Trophoblast cell (in vitro differentiated cells and primary cell): Measurements from ENCODE around the gene HOXC9.

ENCODE experiments used
- DNase-seq, 2 donors: peaks; one replicate each; pipeline ENCODE4 v3.0.0-alpha.2; 2016
- H2AFZ ChIP-seq: 2 replicates; pipeline ENCODE4 v1.6.1; 2013; ENCODE audit warnings: low read length, moderate library complexity, mild to moderate bottlenecking; ENCODE audit not compliant: insufficient read depth, poor library complexity
- H2AK5ac ChIP-seq: 2 replicates; pipeline ENCODE4 v1.6.1; 2013; ENCODE audit warnings: mild to moderate bottlenecking, low read length
- H2BK120ac ChIP-seq: 2 replicates; pipeline ENCODE4 v1.6.1; 2013; ENCODE audit warnings: low read length, mild to moderate bottlenecking, moderate library complexity; ENCODE audit not compliant: insufficient read depth, poor library complexity
- H2BK12ac ChIP-seq: 2 replicates; pipeline ENCODE4 v1.6.1; 2013; ENCODE audit warnings: mild to moderate bottlenecking, low read length, moderate library complexity
- H2BK5ac ChIP-seq: 2 replicates; pipeline ENCODE4 v1.6.1; 2013; ENCODE audit warnings: low read length, low read depth, moderate library complexity, mild to moderate bottlenecking; ENCODE audit not compliant: poor library complexity
- H3K14ac ChIP-seq: 2 replicates; pipeline ENCODE4 v1.6.1; 2013; ENCODE audit warnings: mild to moderate bottlenecking, low read length
- H3K18ac ChIP-seq: 2 replicates; pipeline ENCODE4 v1.6.1; 2013; ENCODE audit warnings: mild to moderate bottlenecking, low read length
- H3K23ac ChIP-seq: 2 replicates; pipeline ENCODE4 v1.6.1; 2013; ENCODE audit warnings: low read length
- H3K27ac ChIP-seq: 2 replicates; pipeline ENCODE4 v1.5.1; 2013; ENCODE audit warnings: low read depth, mild to moderate bottlenecking, inconsistent platforms, low read length, moderate library complexity
- H3K27me3 ChIP-seq: 2 replicates; pipeline ENCODE4 v1.6.1; 2013; ENCODE audit warnings: inconsistent platforms, mild to moderate bottlenecking, low read length, moderate library complexity; ENCODE audit not compliant: insufficient read depth
- H3K36me3 ChIP-seq, 2 experiments: 1 replicate in 1 of 2; 2 replicates in 1 of 2; pipeline ENCODE4 v1.6.1; 2013; ENCODE audit warnings: low read length in 2 of 2, mild to moderate bottlenecking in 2 of 2, moderate library complexity in 1 of 2; ENCODE audit not compliant: insufficient read depth in 2 of 2, control insufficient read depth in 1 of 2
- H3K4ac ChIP-seq: 2 replicates; pipeline ENCODE4 v1.6.1; 2013; ENCODE audit warnings: low read depth, mild to moderate bottlenecking, low read length, moderate library complexity
- H3K4me1 ChIP-seq, 2 experiments: 1 replicate in 1 of 2; 2 replicates in 1 of 2; pipeline ENCODE4 v1.6.1; 2013; ENCODE audit warnings: low read length in 2 of 2, mild to moderate bottlenecking in 2 of 2, moderate library complexity in 1 of 2; ENCODE audit not compliant: insufficient read depth in 2 of 2, control insufficient read depth in 1 of 2
- H3K4me2 ChIP-seq: 2 replicates; pipeline ENCODE4 v1.6.1; 2013; ENCODE audit warnings: inconsistent platforms, mild to moderate bottlenecking, low read length, moderate library complexity
- H3K4me3 ChIP-seq: 2 replicates; pipeline ENCODE4 v1.5.1; 2013; ENCODE audit warnings: mild to moderate bottlenecking, low read depth, low read length, inconsistent platforms
- H3K79me1 ChIP-seq: one replicate; pipeline ENCODE4 v1.6.1; 2013; ENCODE audit warnings: low read length
- H3K79me2 ChIP-seq: 2 replicates; pipeline ENCODE4 v1.6.1; 2013; ENCODE audit warnings: low read length, mild to moderate bottlenecking; ENCODE audit not compliant: control insufficient read depth, insufficient read depth, poor library complexity
- H3K9ac ChIP-seq: 2 replicates; pipeline ENCODE4 v1.6.1; 2013; ENCODE audit warnings: mild to moderate bottlenecking, low read length
- H3K9me3 ChIP-seq: 2 replicates; pipeline ENCODE4 v1.6.1; 2013; ENCODE audit warnings: low read depth, mild to moderate bottlenecking, control low read depth, inconsistent platforms, low read length; ENCODE audit not compliant: insufficient read depth
- H4K12ac ChIP-seq: 2 replicates; pipeline ENCODE4 v1.6.1; 2013; ENCODE audit warnings: low read depth, mild to moderate bottlenecking, low read length, moderate library complexity
- H4K8ac ChIP-seq: 2 replicates; pipeline ENCODE4 v1.6.1; 2013; ENCODE audit warnings: low read depth, mild to moderate bottlenecking, low read length, moderate library complexity
- H4K91ac ChIP-seq: one replicate; pipeline ENCODE4 v1.6.1; 2013; ENCODE audit warnings: low read depth, mild to moderate bottlenecking, low read length, moderate library complexity
- WGBS: extraction: QIAGEN DNeasy Blood & Tissue Kit; methylation state at CpG from one replicate; pipeline ENCODE4 v1.1.7; 2013; ENCODE audit warnings: missing lambda C conversion rate; ENCODE audit not compliant: insufficient read length, insufficient coverage; ENCODE audit errors: extremely low coverage; 5-methylcytosine and 5-hydroxymethylcytosine counted together

HOXC9 gene

DNA sequence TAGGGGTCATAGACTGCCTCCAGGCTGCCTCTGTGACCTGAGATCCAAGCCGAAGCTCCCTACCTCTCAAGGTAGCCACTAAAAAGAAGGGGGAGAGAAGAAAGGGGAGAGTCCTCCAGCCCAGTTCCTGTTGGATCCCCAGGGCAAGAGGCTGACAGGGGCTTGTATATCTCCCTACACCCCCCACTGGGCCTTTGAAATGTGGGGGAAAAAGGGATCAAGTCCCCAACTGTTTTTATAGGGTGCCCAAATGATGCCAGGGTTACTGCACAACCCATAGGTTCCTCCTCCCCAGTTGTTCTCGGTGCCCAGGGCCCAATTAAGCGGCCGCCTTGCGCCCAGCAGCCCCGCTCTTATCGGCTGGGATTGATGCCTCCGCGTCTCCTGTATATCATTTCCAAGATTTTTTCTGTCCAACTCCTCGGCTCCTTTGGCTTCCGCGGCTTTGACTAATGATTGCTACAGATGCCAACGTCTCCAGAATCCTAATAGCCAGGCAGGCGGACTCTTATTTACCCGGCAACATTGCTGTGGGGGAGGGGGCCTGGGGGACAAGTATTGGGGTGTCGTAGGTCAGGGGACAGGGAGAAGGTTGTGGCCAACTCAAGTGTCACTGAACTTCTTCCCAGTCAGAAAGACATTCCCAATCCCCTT, 46.0 kb downstream of the HOXC9 start:
- Histone ChIP-seq H2AFZ (no peak overlapping the region), H3K79me2 (no peaks in the 10 kb centered on the region), H4K8ac (no peak overlapping the region), H3K4me2 (no peak overlapping the region), H4K12ac (no peak overlapping the region), H2BK12ac (no peak overlapping the region), H3K79me1 (no peaks in the 10 kb centered on the region), H3K27ac (no peak overlapping the region), H3K36me3 (no peaks in the 10 kb centered on the region), H3K27me3 (peaks cover 85% of the 10 kb centered on the region), H4K91ac (no peak overlapping the region), H2BK120ac (no peak overlapping the region), H3K23ac (no peak overlapping the region), H3K9me3 (peaks cover 6% of the 10 kb centered on the region), H3K14ac (no peak overlapping the region), H3K9ac (no peak overlapping the region), H2BK5ac (no peak overlapping the region), H3K4me3 (no peak overlapping the region), H2AK5ac (no peak overlapping the region), H3K4ac (no peak overlapping the region), H3K4me1 (no peaks in the 10 kb centered on the region), H3K18ac (no peak overlapping the region)
- no CpG with 5 or more reads among the region's 16 CpGs for WGBS
- DNase-seq: no peak

DNA sequence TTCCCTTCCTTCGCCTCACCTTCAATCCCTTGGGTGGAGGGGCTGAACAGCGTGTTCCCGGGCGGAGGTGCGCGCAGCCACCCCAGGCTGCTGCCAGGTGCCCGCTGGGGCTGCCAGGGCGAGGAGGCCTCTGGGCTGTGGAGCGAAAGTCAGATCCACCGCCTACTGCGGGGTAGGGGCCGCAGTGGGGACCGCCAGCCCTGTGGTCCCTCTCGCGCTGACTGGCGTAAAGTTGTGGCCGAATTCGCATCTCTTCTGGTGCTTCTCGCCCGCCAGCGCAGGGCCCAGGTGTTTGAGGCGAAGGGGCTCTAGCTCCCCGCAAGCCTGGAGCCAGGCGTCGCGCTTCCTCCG, 46.8 kb downstream of the HOXC9 start:
- Histone ChIP-seq H2BK5ac (no peak overlapping the region), H2BK120ac (no peak overlapping the region), H3K9me3 (peaks cover 6% of the 10 kb centered on the region), H2BK12ac (no peak overlapping the region), H3K4me1 (no peaks in the 10 kb centered on the region), H3K4ac (no peak overlapping the region), H3K4me2 (no peak overlapping the region), H2AK5ac (no peak overlapping the region), H4K91ac (no peak overlapping the region), H3K4me3 (no peak overlapping the region), H3K18ac (no peak overlapping the region), H3K27ac (no peak overlapping the region), H3K79me2 (no peaks in the 10 kb centered on the region), H3K36me3 (no peaks in the 10 kb centered on the region), H3K23ac (no peak overlapping the region), H4K8ac (no peak overlapping the region), H3K9ac (no peak overlapping the region), H3K14ac (no peak overlapping the region), H3K27me3 (peaks cover 86% of the 10 kb centered on the region), H4K12ac (no peak overlapping the region), H2AFZ (no peak overlapping the region), H3K79me1 (no peaks in the 10 kb centered on the region)
- no CpG with 5 or more reads among the region's 27 CpGs for WGBS
- DNase-seq: no peak

DNA sequence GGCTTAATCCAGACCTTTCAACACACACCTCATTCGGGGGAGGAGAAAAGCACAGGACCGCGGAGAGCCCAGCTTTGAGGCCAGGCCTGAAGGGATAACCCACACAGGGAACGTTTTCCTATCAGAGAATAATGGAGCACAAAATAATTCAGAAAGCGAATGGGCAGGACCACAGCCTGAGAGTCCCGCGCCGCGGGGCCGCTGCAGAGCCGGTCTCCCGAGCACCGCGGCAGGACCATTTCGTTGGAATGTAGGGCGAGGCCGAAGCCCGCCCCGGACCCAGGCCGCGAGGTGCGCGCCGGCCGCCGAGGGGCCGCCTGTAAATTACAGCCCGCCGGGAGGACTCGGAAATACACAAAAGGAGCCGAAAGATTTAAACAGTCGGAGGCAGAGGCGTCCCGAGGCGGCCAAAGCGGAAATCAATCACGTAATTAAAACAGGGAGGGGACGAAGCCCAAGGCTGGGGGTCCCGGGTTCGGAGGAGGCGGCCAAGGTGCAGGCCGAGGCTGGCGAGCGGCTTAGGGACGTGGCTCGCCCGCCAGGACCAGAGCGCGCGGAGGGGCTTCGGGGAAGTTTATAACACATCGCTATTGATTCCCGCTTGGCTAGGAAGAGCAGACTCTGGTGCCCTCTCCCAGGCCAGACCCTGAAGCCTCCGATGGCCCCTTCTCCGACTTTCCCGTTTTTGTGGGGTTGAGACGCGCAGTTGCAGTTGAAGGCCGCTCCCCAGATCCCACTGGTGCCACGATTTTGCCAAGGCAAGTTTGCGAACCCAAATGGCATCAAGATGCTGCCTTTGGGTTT, 47.4 kb downstream of the HOXC9 start:
- Histone ChIP-seq H3K27ac (no peak overlapping the region), H3K18ac (no peak overlapping the region), H2AK5ac (no peak overlapping the region), H4K12ac (no peak overlapping the region), H4K91ac (no peak overlapping the region), H3K4me1 (no peaks in the 10 kb centered on the region), H3K27me3 (peaks cover 90% of the 10 kb centered on the region), H3K4me2 (peak overlapping the region; percentile 16), H3K4ac (no peak overlapping the region), H2AFZ (no peak overlapping the region), H3K9ac (no peak overlapping the region), H2BK12ac (no peak overlapping the region), H3K9me3 (peaks cover 6% of the 10 kb centered on the region), H2BK120ac (no peak overlapping the region), H2BK5ac (no peak overlapping the region), H4K8ac (no peak overlapping the region), H3K4me3 (no peak overlapping the region), H3K23ac (no peak overlapping the region), H3K79me1 (no peaks in the 10 kb centered on the region), H3K36me3 (no peaks in the 10 kb centered on the region), H3K14ac (no peak overlapping the region), H3K79me2 (no peaks in the 10 kb centered on the region)
- WGBS: no CpG with 5 or more reads among the region's 61 CpGs
- DNase-seq: no peak

DNA sequence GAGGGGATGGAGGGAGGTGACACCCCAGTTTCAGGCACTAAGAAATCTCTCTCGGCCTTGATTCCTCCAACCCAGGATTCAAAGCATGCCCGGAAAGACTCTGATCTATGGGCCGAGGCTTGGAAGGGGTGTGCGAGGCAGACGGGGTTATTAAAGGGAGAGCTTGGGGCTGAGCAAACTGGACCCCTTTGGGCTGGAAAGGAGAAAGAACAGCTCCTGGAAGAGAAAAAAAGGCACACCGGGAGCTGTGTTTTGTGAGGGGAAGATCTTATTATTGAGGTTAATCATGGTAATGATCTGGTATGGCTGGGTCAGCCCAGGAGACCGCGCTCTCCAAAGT, 48.0 kb downstream of the HOXC9 start:
- no peak overlapping the region for H4K91ac ChIP-seq
- peaks cover 11% of the 10 kb centered on the region for H3K9me3 ChIP-seq
- no CpG with 5 or more reads among the region's 8 CpGs for WGBS
- H3K79me2 ChIP-seq: no peaks in the 10 kb centered on the region
- no peaks in the 10 kb centered on the region for H3K36me3 ChIP-seq
- no peak overlapping the region for H2BK5ac ChIP-seq
- no peak overlapping the region for H2BK12ac ChIP-seq
- DNase-seq: no peak
- H2BK120ac ChIP-seq: no peak overlapping the region
- H3K4me1 ChIP-seq: no peaks in the 10 kb centered on the region
- peaks cover 90% of the 10 kb centered on the region for H3K27me3 ChIP-seq
- no peak overlapping the region for H3K9ac ChIP-seq
- no peak overlapping the region for H4K8ac ChIP-seq
- H3K14ac ChIP-seq: no peak overlapping the region
- no peak overlapping the region for H3K4me3 ChIP-seq
- no peaks in the 10 kb centered on the region for H3K79me1 ChIP-seq
- H2AFZ ChIP-seq: no peak overlapping the region
- H4K12ac ChIP-seq: no peak overlapping the region
- H3K4me2 ChIP-seq: no peak overlapping the region
- H2AK5ac ChIP-seq: no peak overlapping the region
- no peak overlapping the region for H3K27ac ChIP-seq
- no peak overlapping the region for H3K4ac ChIP-seq
- H3K23ac ChIP-seq: no peak overlapping the region
- no peak overlapping the region for H3K18ac ChIP-seq
